Epithelial cell of proximal tubule (primary cell): ENCODE data around the gene PRKD1. TPM values are rescaled to one million over a fixed set of nuclear protein-coding genes. Genes with fewer than 3 reads are reported as not detected.

Experiments used
- DNase-seq: peaks from one replicate; pipeline ENCODE4 v3.0.0-alpha.2; 2011; ENCODE audit warnings: low read depth
- H3K4me3 ChIP-seq: 2 replicates; pipeline ENCODE4 v1.5.1; 2011; ENCODE audit warnings: low read depth, mild to moderate bottlenecking, low read length
- total RNA-seq: library from RNA; depleted of rRNA; stranded (reverse); fragments of >200 nt; gene quantifications from 2 replicates; pipeline ENCODE4 v1.2.3, GENCODE V29; 2015
- TF ChIP-seq, protein P1 (sequence below): conservative IDR thresholded peaks from 2 replicates; pipeline ENCODE4 v1.5.1; 2012; ENCODE audit warnings: low read depth, mild to moderate bottlenecking, low read length

The PRKD1 gene
- total RNA-seq, 1 donor from 2014 or later: 6.5 TPM

DNA sequence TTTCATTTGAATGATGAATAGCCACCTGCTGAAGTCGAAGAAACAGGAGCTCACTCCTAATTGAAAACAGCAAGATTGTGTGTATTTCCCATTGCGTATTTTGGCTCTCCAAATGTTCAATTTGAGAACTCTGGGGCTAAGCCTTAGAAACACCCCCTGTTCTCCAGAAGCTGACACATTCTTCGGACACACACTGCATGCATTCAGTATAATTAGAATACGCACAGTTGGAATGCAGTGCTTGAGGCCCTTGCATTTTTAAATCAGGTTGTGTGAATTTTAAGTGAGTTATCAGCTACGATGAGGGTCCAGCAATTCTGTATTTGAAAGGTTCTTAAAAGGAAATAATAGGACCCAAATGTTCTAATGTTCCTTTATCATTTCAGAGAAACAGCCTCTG lies 103.8 kb downstream of the PRKD1 start:
- no peak for DNase-seq
- TF ChIP-seq, protein P1, sequence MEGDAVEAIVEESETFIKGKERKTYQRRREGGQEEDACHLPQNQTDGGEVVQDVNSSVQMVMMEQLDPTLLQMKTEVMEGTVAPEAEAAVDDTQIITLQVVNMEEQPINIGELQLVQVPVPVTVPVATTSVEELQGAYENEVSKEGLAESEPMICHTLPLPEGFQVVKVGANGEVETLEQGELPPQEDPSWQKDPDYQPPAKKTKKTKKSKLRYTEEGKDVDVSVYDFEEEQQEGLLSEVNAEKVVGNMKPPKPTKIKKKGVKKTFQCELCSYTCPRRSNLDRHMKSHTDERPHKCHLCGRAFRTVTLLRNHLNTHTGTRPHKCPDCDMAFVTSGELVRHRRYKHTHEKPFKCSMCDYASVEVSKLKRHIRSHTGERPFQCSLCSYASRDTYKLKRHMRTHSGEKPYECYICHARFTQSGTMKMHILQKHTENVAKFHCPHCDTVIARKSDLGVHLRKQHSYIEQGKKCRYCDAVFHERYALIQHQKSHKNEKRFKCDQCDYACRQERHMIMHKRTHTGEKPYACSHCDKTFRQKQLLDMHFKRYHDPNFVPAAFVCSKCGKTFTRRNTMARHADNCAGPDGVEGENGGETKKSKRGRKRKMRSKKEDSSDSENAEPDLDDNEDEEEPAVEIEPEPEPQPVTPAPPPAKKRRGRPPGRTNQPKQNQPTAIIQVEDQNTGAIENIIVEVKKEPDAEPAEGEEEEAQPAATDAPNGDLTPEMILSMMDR: no peak
- H3K4me3 ChIP-seq: no peak overlapping the region

DNA sequence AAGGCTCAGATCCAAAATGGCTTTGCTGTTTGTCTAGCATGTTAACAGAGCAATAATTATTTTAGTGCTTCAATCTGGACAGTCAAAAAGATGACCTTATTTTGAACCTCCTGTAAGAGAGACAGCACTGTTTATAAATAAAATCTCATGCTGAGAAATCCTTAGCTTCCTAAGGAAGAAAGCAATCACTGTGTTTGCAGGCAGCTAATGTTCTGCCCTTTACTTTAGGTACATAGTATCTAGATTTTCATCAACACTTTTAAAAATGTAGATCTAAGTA lies 105.3 kb downstream of the PRKD1 start:
- no peak for DNase-seq
- TF ChIP-seq, protein P1: no peak
- no peak overlapping the region for H3K4me3 ChIP-seq

DNA sequence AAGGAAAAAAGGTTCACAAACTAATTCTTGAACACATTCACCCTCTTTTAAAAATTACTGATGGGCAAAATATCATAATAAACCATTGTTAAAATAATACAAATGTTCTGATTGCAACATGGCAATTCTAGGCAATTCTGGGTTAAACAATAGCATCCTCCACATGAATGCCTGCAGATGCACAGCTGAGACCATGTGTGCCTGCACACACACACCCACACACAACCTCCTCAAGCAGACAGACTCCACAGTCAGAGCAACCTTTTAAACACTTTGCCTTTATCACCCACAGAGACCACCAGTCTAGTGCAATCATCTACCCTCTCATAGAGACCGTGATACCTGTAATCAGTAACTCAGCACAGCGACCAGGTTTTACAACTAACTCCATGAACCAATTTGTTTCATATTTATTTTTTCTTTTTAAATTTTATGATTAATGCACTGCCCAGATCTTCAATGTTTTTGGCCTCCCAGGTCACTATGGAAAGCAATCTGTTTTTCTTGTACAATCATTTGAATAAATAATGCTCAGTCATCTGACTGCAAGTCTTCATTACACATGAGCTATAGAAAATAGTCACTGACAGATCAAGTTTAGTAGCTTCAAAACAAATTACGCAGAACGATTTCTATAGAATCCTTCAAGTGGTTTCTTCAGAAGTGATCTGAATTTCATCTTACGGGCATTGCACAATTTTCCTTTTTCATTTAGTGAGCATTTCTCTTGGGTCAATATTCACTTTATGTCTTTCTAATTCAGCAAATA lies 105.8 kb downstream of the PRKD1 start:
- DNase-seq: no peak
- no peak overlapping the region for H3K4me3 ChIP-seq
- TF ChIP-seq, protein P1: no peak

DNA sequence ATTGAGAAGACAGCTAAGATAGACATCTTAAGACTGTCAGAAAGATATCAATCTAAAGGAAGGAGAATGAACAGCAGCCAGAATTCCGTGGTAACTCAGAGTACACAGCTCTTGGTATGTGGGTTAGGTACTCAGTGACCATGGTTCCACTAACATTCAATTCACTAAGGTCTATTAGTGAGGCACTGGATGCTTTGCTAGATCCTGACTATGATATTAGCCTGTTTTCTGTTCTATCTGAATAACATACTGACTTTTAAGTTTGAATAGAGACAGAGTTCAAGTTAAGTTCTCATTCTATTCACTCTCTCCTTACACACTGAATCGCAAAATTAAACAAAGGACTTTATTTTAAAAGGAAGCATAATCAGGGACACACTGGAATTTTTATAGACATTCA lies 106.4 kb downstream of the PRKD1 start:
- no peak overlapping the region for H3K4me3 ChIP-seq
- TF ChIP-seq, protein P1: no peak
- DNase-seq: no peak

DNA sequence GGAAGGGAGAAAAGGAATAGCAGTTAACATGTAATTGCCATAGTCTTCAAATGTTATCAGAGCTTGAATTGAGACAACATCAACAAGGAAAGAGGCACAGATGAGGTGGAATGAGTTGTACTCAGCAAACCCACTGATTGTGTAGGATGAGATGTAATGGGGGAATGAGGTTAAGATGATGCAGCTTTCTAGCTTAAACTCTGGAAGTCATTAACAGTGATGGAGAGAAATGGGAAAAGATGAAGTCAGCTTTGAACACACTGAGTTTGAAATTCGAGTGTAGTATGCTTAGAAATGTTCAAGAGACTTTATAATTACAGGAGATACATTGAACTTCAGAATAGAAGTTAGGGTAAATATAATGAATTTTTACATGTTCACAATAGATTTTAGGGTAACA lies 106.9 kb downstream of the PRKD1 start:
- DNase-seq: no peak
- TF ChIP-seq, protein P1: no peak

DNA sequence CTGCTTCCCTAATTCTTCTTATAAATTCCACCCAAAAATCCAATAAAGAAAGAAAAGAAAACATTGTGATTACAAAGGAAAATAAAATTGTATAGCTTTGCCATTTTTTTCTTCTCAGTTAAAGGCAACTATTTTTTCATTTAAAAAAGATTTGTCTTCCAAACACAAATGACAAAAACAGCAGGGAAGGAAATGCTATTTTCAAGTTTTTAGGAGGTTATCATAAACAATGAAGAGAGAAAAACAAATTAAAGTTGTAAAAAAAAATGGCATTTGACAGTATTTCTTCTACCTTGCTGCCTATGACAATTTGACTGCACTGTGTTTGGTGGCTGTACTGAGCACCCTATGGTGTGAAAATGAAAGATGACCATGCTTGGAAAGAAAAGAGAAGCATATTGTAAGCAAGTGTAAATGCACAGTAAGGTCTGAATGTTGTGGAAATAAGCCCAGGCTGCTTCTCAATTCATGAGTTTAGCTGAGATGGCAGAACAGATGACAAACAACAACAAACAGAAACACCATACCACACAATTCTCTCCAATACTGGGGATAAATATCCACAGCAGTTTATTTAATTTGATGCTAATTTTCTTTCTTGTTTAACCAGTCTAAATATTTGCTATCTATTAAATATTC lies 109.8 kb downstream of the PRKD1 start:
- DNase-seq: no peak
- TF ChIP-seq, protein P1: no peak

More for the DNA sequence above, 106.9 kb downstream of the PRKD1 start:
- H3K4me3 ChIP-seq: no peak overlapping the region

DNA sequence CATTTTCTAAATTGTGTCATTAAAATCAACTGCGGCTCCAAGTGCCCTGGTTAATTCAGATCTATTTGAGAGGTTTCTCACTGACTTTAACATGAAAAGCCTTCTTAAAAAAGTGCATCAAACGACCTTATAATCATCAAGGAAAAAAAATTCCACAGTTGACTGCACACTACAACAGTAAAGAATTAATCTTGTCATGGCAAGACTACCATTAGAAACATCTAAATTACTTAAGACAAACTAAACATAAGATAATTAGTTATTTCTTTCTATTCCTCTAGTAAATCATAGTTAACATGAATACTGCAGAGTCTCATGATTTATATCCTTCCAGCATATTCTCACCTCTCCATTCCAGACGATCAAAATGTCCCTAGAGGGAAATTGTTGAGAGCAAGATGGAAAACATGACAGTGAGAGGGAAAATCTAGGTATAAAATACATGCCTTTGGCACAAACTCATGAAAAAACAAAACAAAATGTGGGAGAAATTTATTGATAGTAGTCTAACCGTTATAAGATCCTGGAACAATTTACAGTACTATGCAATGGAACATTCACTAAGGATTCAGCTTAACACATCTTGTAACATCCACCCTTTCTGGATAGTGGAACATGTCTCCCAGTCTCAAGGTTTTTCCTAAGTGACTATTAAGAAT lies 112.5 kb downstream of the PRKD1 start:
- no peak overlapping the region for H3K4me3 ChIP-seq
- DNase-seq: no peak
- TF ChIP-seq, protein P1: no peak

More for the DNA sequence above, 109.8 kb downstream of the PRKD1 start:
- H3K4me3 ChIP-seq: no peak overlapping the region
